HepG2 (cell line): ENCODE measurements around the gene ENO3. TPM values are rescaled to one million over a fixed set of nuclear protein-coding genes. Genes with fewer than 3 reads are reported as not detected.

Experiments
- ARID4A ChIP-seq: sonication (generic); formaldehyde crosslinking; IDR thresholded peaks from 2 replicates; pipeline ENCODE4 v1.5.0; 2020; ENCODE audit warnings: mild to moderate bottlenecking, missing genetic modification reagents, borderline replicate concordance
- CHD2 ChIP-seq: IDR thresholded peaks from 2 replicates; pipeline ENCODE4 v1.6.1; 2011; ENCODE audit warnings: low read depth, low read length, improper control_type of control experiment
- FOSL2 ChIP-seq: sonication (generic); formaldehyde crosslinking; IDR thresholded peaks from 2 replicates; pipeline ENCODE4 v1.4.0; 2020; ENCODE audit warnings: missing genetic modification reagents
- GATA4 ChIP-seq: sonication (generic); IDR thresholded peaks from 2 replicates; pipeline ENCODE4 v1.6.1; 2016; ENCODE audit warnings: antibody characterized with exemption, low read depth, borderline replicate concordance
- KDM5A ChIP-seq: fragments of 200-600 bp; sonication (generic); IDR thresholded peaks from 2 replicates; pipeline ENCODE4 v1.7.0; 2018; ENCODE audit warnings: antibody characterized with exemption, mild to moderate bottlenecking, low read length, borderline replicate concordance
- SMC3 ChIP-seq: IDR thresholded peaks from 2 replicates; pipeline ENCODE4 v1.6.1; 2011; ENCODE audit warnings: low read length, improper control_type of control experiment
- SP5 ChIP-seq: IDR thresholded peaks from 2 replicates; pipeline ENCODE4 v1.6.1; 2016; ENCODE audit warnings: low read depth, borderline replicate concordance
- YY1 ChIP-seq: IDR thresholded peaks from 2 replicates; pipeline ENCODE4 v1.6.1; 2011; ENCODE audit warnings: low read length, low read depth, moderate library complexity, mild to moderate bottlenecking; ENCODE audit not compliant: insufficient read depth, insufficient replicate concordance
- ZBTB39 ChIP-seq: sonication (generic); formaldehyde crosslinking; IDR thresholded peaks from 2 replicates; pipeline ENCODE4 v1.5.0; 2020; ENCODE audit warnings: missing genetic modification reagents
- ZNF335 ChIP-seq: sonication (generic); formaldehyde crosslinking; IDR thresholded peaks from 2 replicates; pipeline ENCODE4 v1.4.0; 2020; ENCODE audit warnings: missing genetic modification reagents
- ZNF431 ChIP-seq: sonication (generic); formaldehyde crosslinking; IDR thresholded peaks from 2 replicates; pipeline ENCODE4 v1.9.0; 2022; ENCODE audit warnings: missing genetic modification reagents, low read depth, mild to moderate bottlenecking, borderline replicate concordance
- ZNF550 ChIP-seq: sonication (generic); formaldehyde crosslinking; IDR thresholded peaks from 2 replicates; pipeline ENCODE4 v1.4.0; 2020; ENCODE audit warnings: mild to moderate bottlenecking, missing genetic modification reagents, borderline replicate concordance
- ZNF619 ChIP-seq: sonication (generic); formaldehyde crosslinking; IDR thresholded peaks from 2 replicates; pipeline ENCODE4 v1.4.0; 2020; ENCODE audit warnings: mild to moderate bottlenecking, missing genetic modification reagents
- polyA plus RNA-seq, 8 experiments: library from polyadenylated mRNA; depleted of rRNA in 3 of 8; stranded (reverse) in 7 of 8; unstranded in 1 of 8; fragments of >200 nt; fragmentation: Illumina TruSeq in 4 of 8; extraction: Trizol in 4 of 8; gene quantifications; 2 replicates each; pipeline versions ENCODE4 v1.2.1 to v1.2.3, GENCODE V29; 2011 to 2016; ENCODE audit warnings: low read depth in 4 of 8, missing spikeins in 1 of 8, mixed read lengths in 1 of 8; ENCODE audit not compliant: insufficient read depth in 1 of 8
- total RNA-seq, 5 experiments: library from RNA; depleted of rRNA; stranded (reverse); fragments of >200 nt; fragmentation: Illumina TruSeq; extraction: Trizol; gene quantifications; 2 replicates each; pipeline ENCODE4 v1.2.3, GENCODE V29; 2016; ENCODE audit warnings: low read depth in 1 of 5
- TF ChIP-seq, protein P1 (sequence below): sonication (generic); formaldehyde crosslinking; IDR thresholded peaks from 2 replicates; pipeline ENCODE4 v1.5.1; 2020; ENCODE audit warnings: mild to moderate bottlenecking, missing genetic modification reagents, moderate library complexity
- TF ChIP-seq, protein P2 (sequence below): sonication (generic); formaldehyde crosslinking; IDR thresholded peaks from 2 replicates; pipeline ENCODE4 v1.5.1; 2020; ENCODE audit warnings: missing genetic modification reagents, mild to moderate bottlenecking, borderline replicate concordance

ENO3 gene
- total and polyA plus RNA-seq, 2 of the 13 experiments (the other 11 are each of a cell fraction or from before 2014, with no cell fraction given) = 59.8 to 69.8 TPM

DNA sequence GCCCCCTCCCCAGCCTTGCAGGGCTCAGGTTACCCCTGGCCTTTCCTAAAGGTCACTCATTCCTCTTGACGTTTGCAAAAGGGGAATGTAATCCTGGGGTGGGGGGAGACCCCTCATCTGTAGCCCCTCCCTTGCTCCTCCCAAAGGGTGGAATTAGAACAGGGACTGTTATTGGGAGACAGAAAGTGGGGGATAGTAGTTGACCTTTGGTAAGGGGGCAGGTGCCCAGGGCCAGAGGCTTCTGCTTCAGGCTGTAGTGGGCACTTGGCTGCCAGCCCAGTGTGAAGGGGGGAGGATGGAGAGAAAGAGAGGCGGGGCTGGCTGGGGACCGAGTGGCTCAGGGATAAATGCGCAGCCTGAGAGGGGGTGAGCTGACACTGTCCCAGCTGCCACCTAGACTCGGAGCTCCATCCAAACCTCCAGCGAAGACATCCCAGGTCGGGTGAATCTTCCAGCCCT is at the start of gene ENO3 (continued):
- TF ChIP-seq, protein P1, sequence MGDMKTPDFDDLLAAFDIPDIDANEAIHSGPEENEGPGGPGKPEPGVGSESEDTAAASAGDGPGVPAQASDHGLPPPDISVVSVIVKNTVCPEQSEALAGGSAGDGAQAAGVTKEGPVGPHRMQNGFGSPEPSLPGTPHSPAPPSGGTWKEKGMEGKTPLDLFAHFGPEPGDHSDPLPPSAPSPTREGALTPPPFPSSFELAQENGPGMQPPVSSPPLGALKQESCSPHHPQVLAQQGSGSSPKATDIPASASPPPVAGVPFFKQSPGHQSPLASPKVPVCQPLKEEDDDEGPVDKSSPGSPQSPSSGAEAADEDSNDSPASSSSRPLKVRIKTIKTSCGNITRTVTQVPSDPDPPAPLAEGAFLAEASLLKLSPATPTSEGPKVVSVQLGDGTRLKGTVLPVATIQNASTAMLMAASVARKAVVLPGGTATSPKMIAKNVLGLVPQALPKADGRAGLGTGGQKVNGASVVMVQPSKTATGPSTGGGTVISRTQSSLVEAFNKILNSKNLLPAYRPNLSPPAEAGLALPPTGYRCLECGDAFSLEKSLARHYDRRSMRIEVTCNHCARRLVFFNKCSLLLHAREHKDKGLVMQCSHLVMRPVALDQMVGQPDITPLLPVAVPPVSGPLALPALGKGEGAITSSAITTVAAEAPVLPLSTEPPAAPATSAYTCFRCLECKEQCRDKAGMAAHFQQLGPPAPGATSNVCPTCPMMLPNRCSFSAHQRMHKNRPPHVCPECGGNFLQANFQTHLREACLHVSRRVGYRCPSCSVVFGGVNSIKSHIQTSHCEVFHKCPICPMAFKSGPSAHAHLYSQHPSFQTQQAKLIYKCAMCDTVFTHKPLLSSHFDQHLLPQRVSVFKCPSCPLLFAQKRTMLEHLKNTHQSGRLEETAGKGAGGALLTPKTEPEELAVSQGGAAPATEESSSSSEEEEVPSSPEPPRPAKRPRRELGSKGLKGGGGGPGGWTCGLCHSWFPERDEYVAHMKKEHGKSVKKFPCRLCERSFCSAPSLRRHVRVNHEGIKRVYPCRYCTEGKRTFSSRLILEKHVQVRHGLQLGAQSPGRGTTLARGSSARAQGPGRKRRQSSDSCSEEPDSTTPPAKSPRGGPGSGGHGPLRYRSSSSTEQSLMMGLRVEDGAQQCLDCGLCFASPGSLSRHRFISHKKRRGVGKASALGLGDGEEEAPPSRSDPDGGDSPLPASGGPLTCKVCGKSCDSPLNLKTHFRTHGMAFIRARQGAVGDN (CRISPR knock-in tag) = peak; percentile 57
- peak; percentile 24; the same call in 1 of the 2 replicates for TF ChIP-seq ZNF335 (CRISPR knock-in tag)
- peak; percentile 62; the same call in 1 of the 2 replicates for TF ChIP-seq SP5 (CRISPR knock-in tag)
- TF ChIP-seq, protein P2, sequence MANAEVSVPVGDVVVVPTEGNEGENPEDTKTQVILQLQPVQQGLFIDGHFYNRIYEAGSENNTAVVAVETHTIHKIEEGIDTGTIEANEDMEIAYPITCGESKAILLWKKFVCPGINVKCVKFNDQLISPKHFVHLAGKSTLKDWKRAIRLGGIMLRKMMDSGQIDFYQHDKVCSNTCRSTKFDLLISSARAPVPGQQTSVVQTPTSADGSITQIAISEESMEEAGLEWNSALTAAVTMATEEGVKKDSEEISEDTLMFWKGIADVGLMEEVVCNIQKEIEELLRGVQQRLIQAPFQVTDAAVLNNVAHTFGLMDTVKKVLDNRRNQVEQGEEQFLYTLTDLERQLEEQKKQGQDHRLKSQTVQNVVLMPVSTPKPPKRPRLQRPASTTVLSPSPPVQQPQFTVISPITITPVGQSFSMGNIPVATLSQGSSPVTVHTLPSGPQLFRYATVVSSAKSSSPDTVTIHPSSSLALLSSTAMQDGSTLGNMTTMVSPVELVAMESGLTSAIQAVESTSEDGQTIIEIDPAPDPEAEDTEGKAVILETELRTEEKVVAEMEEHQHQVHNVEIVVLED = no peak
- TF ChIP-seq ZNF431 (CRISPR knock-in tag) = no peak
- 0 out of 2 replicates have a peak, but pooled peaks have one; percentile 30 for TF ChIP-seq GATA4
- no peak for TF ChIP-seq YY1
- TF ChIP-seq ZNF619 (CRISPR knock-in tag) = no peak; the same call in 1 of the 2 replicates
- no peak for TF ChIP-seq ZNF550
- TF ChIP-seq FOSL2 (CRISPR knock-in tag) = peak; percentile 25
- TF ChIP-seq CHD2 = no peak
- peak; percentile 63; the same call in 1 of the 2 replicates for TF ChIP-seq KDM5A
- peak; percentile 60; the same call in 1 of the 2 replicates for TF ChIP-seq ARID4A
- no peak for TF ChIP-seq SMC3
- no peak for TF ChIP-seq ZBTB39 (CRISPR knock-in tag)
